Measurements from ENCODE around the gene BPI. TPM values are rescaled to one million over a fixed set of nuclear protein-coding genes. Genes with fewer than 3 reads are reported as not detected.
A peak's percentile ranks its signal among the peaks of the same experiment; 100 is the strongest.

BPI gene
- total RNA-seq, 4 donors from 2014 or later = 0.66 to 0.92 TPM; not detected in 2

DNA sequence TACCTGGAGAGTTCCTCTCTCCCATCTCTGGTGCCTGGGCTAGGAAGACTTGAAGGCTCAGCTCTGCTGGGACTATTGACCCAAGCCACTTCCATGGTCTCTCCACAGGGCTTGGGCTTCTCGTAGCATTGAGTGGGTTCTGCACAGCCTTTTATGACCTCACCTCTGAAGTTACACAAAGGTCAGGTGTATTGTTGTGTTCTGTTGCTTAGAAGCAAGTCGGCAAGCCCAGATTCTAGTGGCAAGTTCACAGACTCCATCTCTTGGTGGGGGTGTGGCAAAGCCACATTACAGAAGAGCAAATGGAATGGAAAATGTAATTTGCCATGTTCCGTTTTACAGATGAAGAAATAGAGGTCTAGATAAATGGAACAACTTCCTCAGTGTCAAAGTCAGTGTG, 13.5 kb downstream of the BPI start:
- Histone ChIP-seq H3K4me1 (peaks cover 0 to 5% (median 0%) of the 10 kb centered on the region in 4 donors), H3K27me3 (peaks cover 0 to 14% (median 0%) of the 10 kb centered on the region in 4 donors), H3K36me3 (no peaks in the 10 kb centered on the region), H3K4me3 (no peak overlapping the region), H3K27ac (replicated peaks in 1 of 4) (no peak overlapping the region), H3K9me3 (no peaks in the 10 kb centered on the region)
- DNase-seq (ENCODE audit: extremely low spot score) = no peak
- WGBS = 85% methylated on average over 3 of the region's 3 CpGs
- TF ChIP-seq, protein P1, sequence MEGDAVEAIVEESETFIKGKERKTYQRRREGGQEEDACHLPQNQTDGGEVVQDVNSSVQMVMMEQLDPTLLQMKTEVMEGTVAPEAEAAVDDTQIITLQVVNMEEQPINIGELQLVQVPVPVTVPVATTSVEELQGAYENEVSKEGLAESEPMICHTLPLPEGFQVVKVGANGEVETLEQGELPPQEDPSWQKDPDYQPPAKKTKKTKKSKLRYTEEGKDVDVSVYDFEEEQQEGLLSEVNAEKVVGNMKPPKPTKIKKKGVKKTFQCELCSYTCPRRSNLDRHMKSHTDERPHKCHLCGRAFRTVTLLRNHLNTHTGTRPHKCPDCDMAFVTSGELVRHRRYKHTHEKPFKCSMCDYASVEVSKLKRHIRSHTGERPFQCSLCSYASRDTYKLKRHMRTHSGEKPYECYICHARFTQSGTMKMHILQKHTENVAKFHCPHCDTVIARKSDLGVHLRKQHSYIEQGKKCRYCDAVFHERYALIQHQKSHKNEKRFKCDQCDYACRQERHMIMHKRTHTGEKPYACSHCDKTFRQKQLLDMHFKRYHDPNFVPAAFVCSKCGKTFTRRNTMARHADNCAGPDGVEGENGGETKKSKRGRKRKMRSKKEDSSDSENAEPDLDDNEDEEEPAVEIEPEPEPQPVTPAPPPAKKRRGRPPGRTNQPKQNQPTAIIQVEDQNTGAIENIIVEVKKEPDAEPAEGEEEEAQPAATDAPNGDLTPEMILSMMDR (IDR thresholded peaks at IDR 0.05) = no peak
- no peak for TF ChIP-seq EP300 (IDR thresholded peaks at IDR 0.05)
- TF ChIP-seq POLR2A (IDR thresholded peaks at IDR 0.05; ENCODE audit: low read depth) = no peak
- TF ChIP-seq POLR2AphosphoS5 (IDR thresholded peaks at IDR 0.05) = no peak
- intact Hi-C loops (cut with DNase I) = no loop called here

DNA sequence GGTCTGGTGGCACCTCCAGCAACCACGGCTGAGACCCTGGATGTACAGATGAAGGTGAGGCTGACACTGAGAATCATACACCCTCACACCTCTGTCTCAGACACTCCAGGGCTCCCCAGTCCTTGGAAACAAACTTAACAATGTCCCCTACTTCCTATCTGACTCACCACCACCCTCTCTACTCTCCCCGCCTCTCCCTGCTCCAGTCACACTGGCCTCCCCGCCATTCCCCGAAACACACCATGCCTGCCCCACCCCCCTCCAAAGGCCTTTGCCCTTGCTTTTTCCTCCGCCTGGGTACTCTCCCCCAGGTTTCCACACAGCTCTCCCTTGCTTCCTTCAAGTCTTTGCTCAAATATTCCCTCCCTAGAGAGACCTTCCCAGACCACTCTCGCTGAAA, 16.3 kb downstream of the BPI start:
- Histone ChIP-seq H3K4me3 (no peak overlapping the region), H3K9me3 (no peaks in the 10 kb centered on the region), H3K4me1 (peaks cover 0 to 5% (median 0%) of the 10 kb centered on the region in 4 donors), H3K36me3 (no peaks in the 10 kb centered on the region), H3K27ac (replicated peaks in 1 of 4) (no peak overlapping the region), H3K27me3 (peaks cover 0 to 14% (median 0%) of the 10 kb centered on the region in 4 donors)
- no peak for DNase-seq (ENCODE audit: extremely low spot score)
- intact Hi-C loops (cut with DNase I) = loop anchor here (5.0 kb wide), 2 partner anchors 93 to 263 kb away; no protein-coding TSS in a partner anchor
- TF ChIP-seq POLR2A (IDR thresholded peaks at IDR 0.05; ENCODE audit: low read depth) = no peak
- WGBS = 69% methylated on average over 6 of the region's 6 CpGs

DNA sequence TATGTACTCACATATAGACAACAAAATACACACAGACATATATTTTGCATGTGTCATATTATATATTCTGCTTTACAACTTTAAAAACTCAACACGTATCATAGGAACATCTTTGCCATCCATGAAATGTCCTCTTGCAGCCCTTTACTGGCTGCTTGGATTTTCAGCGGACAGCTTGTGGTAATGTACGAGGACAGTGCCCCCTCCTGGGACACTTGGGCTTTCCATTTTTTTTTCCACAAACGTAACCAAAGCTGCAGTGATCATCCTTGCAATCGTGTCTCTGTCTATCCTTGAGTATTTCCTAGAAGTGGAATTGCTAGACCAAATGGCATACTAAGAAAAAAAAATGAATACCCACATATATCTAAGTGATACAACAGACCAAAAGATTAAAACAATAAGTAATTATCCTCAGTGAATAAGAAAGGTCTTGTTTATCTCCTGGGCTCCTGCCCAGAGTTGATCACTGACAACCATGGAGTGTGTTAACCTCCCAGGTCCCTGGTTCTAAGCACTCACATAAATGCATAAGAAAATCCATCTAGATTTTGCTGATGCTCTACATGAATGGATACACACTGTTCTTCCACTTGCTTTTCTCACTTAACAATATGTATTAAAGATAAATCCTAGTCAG, 18.1 kb downstream of the BPI start:
- Histone ChIP-seq H3K9me3 (no peaks in the 10 kb centered on the region), H3K36me3 (no peaks in the 10 kb centered on the region), H3K27me3 (peaks cover 0 to 14% (median 0%) of the 10 kb centered on the region in 4 donors), H3K4me3 (no peak overlapping the region), H3K27ac (replicated peaks in 1 of 4) (no peak overlapping the region), H3K4me1 (peaks cover 0 to 5% (median 0%) of the 10 kb centered on the region in 4 donors)
- intact Hi-C loops (cut with DNase I) = loop anchor here (5.0 kb wide), 2 partner anchors 95 to 265 kb away; no protein-coding TSS in a partner anchor
- TF ChIP-seq, protein P1 (IDR thresholded peaks at IDR 0.05) = peak; percentile 48 to 58 (median 49)
- TF ChIP-seq EP300 (IDR thresholded peaks at IDR 0.05) = no peak
- WGBS = 4% methylated on average over 5 of the region's 5 CpGs
- no peak for DNase-seq (ENCODE audit: extremely low spot score)

DNA sequence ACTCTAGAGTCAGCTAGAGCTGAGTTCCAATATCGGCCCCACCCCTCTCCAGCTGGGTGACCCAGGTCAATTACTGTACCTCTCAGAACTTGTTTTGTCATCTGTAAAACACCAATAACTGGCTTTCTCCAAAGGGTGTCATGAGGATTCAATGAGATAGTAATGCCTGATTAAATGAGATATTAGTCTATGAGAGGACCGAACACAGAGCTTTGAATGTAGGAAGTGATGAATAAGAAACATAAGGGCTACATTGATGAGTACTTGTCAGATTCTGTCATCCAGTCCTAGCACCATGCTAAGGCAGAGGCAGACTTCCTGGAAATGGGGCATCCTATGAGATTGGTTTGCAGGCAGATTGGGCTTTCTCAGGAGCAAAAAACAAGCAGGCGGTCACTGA, 20.2 kb downstream of the BPI start:
- Histone ChIP-seq H3K9me3 (no peaks in the 10 kb centered on the region), H3K36me3 (no peaks in the 10 kb centered on the region), H3K27ac (replicated peaks in 1 of 4) (no peak overlapping the region), H3K4me3 (no peak overlapping the region), H3K27me3 (peaks cover 0 to 26% (median 0%) of the 10 kb centered on the region in 4 donors), H3K4me1 (peaks cover 0 to 5% (median 0%) of the 10 kb centered on the region in 4 donors)
- 95% methylated on average over 2 of the region's 3 CpGs for whole genome bisulfite sequencing
- intact Hi-C loops (cut with DNase I) = loop anchor here (5.0 kb wide), 2 partner anchors 97 to 267 kb away; no protein-coding TSS in a partner anchor
- no peak for DNase-seq (ENCODE audit: extremely low spot score)
- no peak for TF ChIP-seq POLR2AphosphoS5 (IDR thresholded peaks at IDR 0.05)
- TF ChIP-seq, protein P1 (IDR thresholded peaks at IDR 0.05) = no peak
- TF ChIP-seq EP300 (IDR thresholded peaks at IDR 0.05) = no peak
- no peak for TF ChIP-seq POLR2A (IDR thresholded peaks at IDR 0.05; ENCODE audit: low read depth)

DNA sequence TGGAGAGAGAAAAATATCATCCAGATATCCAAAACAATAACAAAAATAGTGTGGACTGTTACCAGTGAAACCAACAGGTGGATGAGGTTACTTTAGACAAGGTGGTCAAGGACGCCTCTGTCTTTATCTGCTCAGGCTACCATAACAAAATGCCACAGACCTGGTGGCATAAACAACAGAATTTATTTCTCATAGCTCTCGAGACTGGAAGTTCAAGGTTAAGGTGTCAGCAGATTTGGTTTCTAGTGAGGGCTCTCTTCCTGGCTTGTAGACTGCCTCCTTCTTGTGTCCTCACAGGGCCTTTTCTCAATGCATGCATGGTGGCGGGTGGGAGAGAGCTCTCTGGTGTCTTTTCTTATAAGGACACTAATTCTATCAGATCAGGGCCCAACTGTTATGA, 21.2 kb downstream of the BPI start:
- TF ChIP-seq POLR2AphosphoS5 (IDR thresholded peaks at IDR 0.05) (no peak), POLR2A (IDR thresholded peaks at IDR 0.05; ENCODE audit: low read depth) (no peak), EP300 (IDR thresholded peaks at IDR 0.05) (no peak)
- TF ChIP-seq, protein P1 (IDR thresholded peaks at IDR 0.05) = no peak
- Histone ChIP-seq H3K4me3 (no peak overlapping the region), H3K27me3 (peaks cover 0 to 31% (median 0%) of the 10 kb centered on the region in 4 donors), H3K9me3 (no peaks in the 10 kb centered on the region), H3K36me3 (no peaks in the 10 kb centered on the region), H3K4me1 (peaks cover 0 to 5% (median 0%) of the 10 kb centered on the region in 4 donors), H3K27ac (replicated peaks in 1 of 4) (no peak overlapping the region)
- WGBS = 75% methylated on average over 3 of the region's 3 CpGs
- intact Hi-C loops (cut with DNase I) = no loop called here
- no peak for DNase-seq (ENCODE audit: extremely low spot score)
